Subcutaneous abdominal adipose tissue (tissue), 5 donors: ENCODE measurements around the gene DGKB.

Experiments
- H3K27ac ChIP-seq: one replicate; pipeline ENCODE4 v1.7.0; 2013; ENCODE audit warnings: low read depth, mild to moderate bottlenecking, inconsistent platforms, low read length, moderate library complexity
- H3K27me3 ChIP-seq, 5 donors: one replicate each; pipeline ENCODE4 v1.7.0; 2013; ENCODE audit warnings: low read length in 5 of 5, inconsistent platforms in 1 of 5; ENCODE audit not compliant: control insufficient read depth in 5 of 5, insufficient read depth in 4 of 5
- H3K36me3 ChIP-seq, 5 donors: one replicate each; pipeline ENCODE4 v1.7.0; 2013; ENCODE audit warnings: low read length in 5 of 5; ENCODE audit not compliant: control insufficient read depth in 5 of 5, insufficient read depth in 5 of 5
- H3K4me1 ChIP-seq, 5 donors: one replicate each; pipeline ENCODE4 v1.7.0; 2013; ENCODE audit warnings: low read length in 5 of 5, mild to moderate bottlenecking in 3 of 5, moderate library complexity in 1 of 5; ENCODE audit not compliant: control insufficient read depth in 5 of 5, insufficient read depth in 5 of 5
- H3K4me3 ChIP-seq, 5 donors: one replicate each; pipeline ENCODE4 v1.7.0; 2013; ENCODE audit warnings: low read length in 5 of 5, low read depth in 1 of 5
- H3K9ac ChIP-seq, 5 donors: one replicate each; pipeline ENCODE4 v1.7.0; 2013; ENCODE audit warnings: low read length in 5 of 5, mild to moderate bottlenecking in 4 of 5, moderate library complexity in 3 of 5
- H3K9me3 ChIP-seq, 5 donors: one replicate each; pipeline ENCODE4 v1.7.0; 2013; ENCODE audit warnings: low read length in 5 of 5; ENCODE audit not compliant: control insufficient read depth in 5 of 5
- donor health status: healthy.
- donor health status: healthy.
- donor health status: healthy.
- donor health status: healthy.
- donor health status: healthy.

The DGKB gene

GRCh38 chr7:14806891-14807290 lies 95.7 kb downstream of the DGKB start:
- Histone ChIP-seq H3K4me3 (no peak overlapping the region), H3K9ac (no peak overlapping the region)

GRCh38 chr7:14805105-14805719 lies 97.3 kb downstream of the DGKB start:
- Histone ChIP-seq H3K27ac (no peak overlapping the region), H3K4me3 (no peak overlapping the region), H3K9me3 (no peaks in the 10 kb centered on the region), H3K27me3 (no peaks in the 10 kb centered on the region), H3K36me3 (no peaks in the 10 kb centered on the region), H3K9ac (no peak overlapping the region), H3K4me1 (no peaks in the 10 kb centered on the region)

More at GRCh38 chr7:14806891-14807290, 95.7 kb downstream of the DGKB start:
- H3K4me1 ChIP-seq: no peaks in the 10 kb centered on the region
- no peaks in the 10 kb centered on the region for H3K27me3 ChIP-seq
- no peaks in the 10 kb centered on the region for H3K36me3 ChIP-seq
- no peaks in the 10 kb centered on the region for H3K9me3 ChIP-seq
- no peak overlapping the region for H3K27ac ChIP-seq

GRCh38 chr7:14800664-14801063 lies 101.9 kb downstream of the DGKB start:
- Histone ChIP-seq H3K9ac (no peak overlapping the region), H3K27ac (no peak overlapping the region), H3K4me1 (no peaks in the 10 kb centered on the region), H3K9me3 (no peaks in the 10 kb centered on the region), H3K36me3 (no peaks in the 10 kb centered on the region), H3K27me3 (no peaks in the 10 kb centered on the region), H3K4me3 (no peak overlapping the region)

- Histone ChIP-seq H3K4me1 (no peaks in the 10 kb centered on the region), H3K4me3 (no peak overlapping the region)
Measured at GRCh38 chr7:14793151-14793550, 109.4 kb downstream of the DGKB start.

GRCh38 chr7:14787551-14787950 lies 115.0 kb downstream of the DGKB start:
- no peaks in the 10 kb centered on the region for H3K27me3 ChIP-seq
- H3K36me3 ChIP-seq: no peaks in the 10 kb centered on the region
- no peaks in the 10 kb centered on the region for H3K4me1 ChIP-seq
- no peak overlapping the region for H3K27ac ChIP-seq
- H3K9me3 ChIP-seq: peaks cover 0 to 2% (median 0%) of the 10 kb centered on the region in 5 donors
- no peak overlapping the region for H3K9ac ChIP-seq
- no peak overlapping the region for H3K4me3 ChIP-seq

More at GRCh38 chr7:14793151-14793550, 109.4 kb downstream of the DGKB start:
- Histone ChIP-seq H3K27ac (no peak overlapping the region), H3K9me3 (peaks cover 0 to 2% (median 0%) of the 10 kb centered on the region in 5 donors), H3K36me3 (no peaks in the 10 kb centered on the region), H3K9ac (no peak overlapping the region), H3K27me3 (no peaks in the 10 kb centered on the region)

- H3K9me3 ChIP-seq: peaks cover 0 to 2% (median 0%) of the 10 kb centered on the region in 5 donors
- H3K9ac ChIP-seq: no peak overlapping the region
- H3K4me1 ChIP-seq: no peaks in the 10 kb centered on the region
- H3K36me3 ChIP-seq: no peaks in the 10 kb centered on the region
- H3K27ac ChIP-seq: no peak overlapping the region
- H3K4me3 ChIP-seq: no peak overlapping the region
- H3K27me3 ChIP-seq: no peaks in the 10 kb centered on the region
Measured at GRCh38 chr7:14786314-14786895, 116.1 kb downstream of the DGKB start.

- Histone ChIP-seq H3K9ac (no peak overlapping the region), H3K27ac (no peak overlapping the region), H3K36me3 (no peaks in the 10 kb centered on the region), H3K4me1 (no peaks in the 10 kb centered on the region), H3K9me3 (peaks cover 0 to 9% (median 0%) of the 10 kb centered on the region in 5 donors), H3K27me3 (no peaks in the 10 kb centered on the region), H3K4me3 (no peak overlapping the region)
Measured at GRCh38 chr7:14777806-14778205, 124.7 kb downstream of the DGKB start.

GRCh38 chr7:14776266-14776665 lies 126.3 kb downstream of the DGKB start:
- H3K27me3 ChIP-seq: no peaks in the 10 kb centered on the region
- no peaks in the 10 kb centered on the region for H3K36me3 ChIP-seq
- no peak overlapping the region for H3K9ac ChIP-seq
- peaks cover 0 to 9% (median 0%) of the 10 kb centered on the region in 5 donors for H3K9me3 ChIP-seq
- no peak overlapping the region for H3K4me3 ChIP-seq
- no peak overlapping the region for H3K27ac ChIP-seq
- no peaks in the 10 kb centered on the region for H3K4me1 ChIP-seq

- Histone ChIP-seq H3K4me1 (no peaks in the 10 kb centered on the region), H3K4me3 (no peak overlapping the region), H3K27me3 (no peaks in the 10 kb centered on the region), H3K36me3 (no peaks in the 10 kb centered on the region), H3K9ac (no peak overlapping the region), H3K9me3 (peaks cover 0 to 9% (median 0%) of the 10 kb centered on the region in 5 donors), H3K27ac (no peak overlapping the region)
Measured at GRCh38 chr7:14773729-14774271, 128.8 kb downstream of the DGKB start.

- no peak overlapping the region for H3K27ac ChIP-seq
- H3K9ac ChIP-seq: no peak overlapping the region
- no peaks in the 10 kb centered on the region for H3K36me3 ChIP-seq
Measured at GRCh38 chr7:14770614-14771013, 131.9 kb downstream of the DGKB start.

More at GRCh38 chr7:14770614-14771013, 131.9 kb downstream of the DGKB start:
- H3K27me3 ChIP-seq: no peaks in the 10 kb centered on the region
- no peak overlapping the region for H3K4me3 ChIP-seq
- no peaks in the 10 kb centered on the region for H3K9me3 ChIP-seq
- no peaks in the 10 kb centered on the region for H3K4me1 ChIP-seq
